Activated CD4-positive, alpha-beta T cell treated with anti-CD3 and anti-CD28 coated beads, Interleukin-2, amount 50 U/mL, for 4 hours (primary cell): ENCODE data around the gene IFT81.
"Not testable (repeated sequence)": the region's sequence is repeated elsewhere in the genome, so short reads cannot be mapped to it uniquely, and the experiment has no call there.

Experiments used
- DNase-seq, 2 experiments: peaks; one replicate each; pipeline ENCODE4 v3.0.0-alpha.2; 2020

Gene IFT81

GRCh38 chr12:110108309-110109036 is 15.7 kb upstream of the IFT81 start:
- DNase-seq, result no peak

- DNase-seq, result no peak
These were observed 14.9 kb upstream of the IFT81 start for GRCh38 chr12:110109037-110109836.

DNA sequence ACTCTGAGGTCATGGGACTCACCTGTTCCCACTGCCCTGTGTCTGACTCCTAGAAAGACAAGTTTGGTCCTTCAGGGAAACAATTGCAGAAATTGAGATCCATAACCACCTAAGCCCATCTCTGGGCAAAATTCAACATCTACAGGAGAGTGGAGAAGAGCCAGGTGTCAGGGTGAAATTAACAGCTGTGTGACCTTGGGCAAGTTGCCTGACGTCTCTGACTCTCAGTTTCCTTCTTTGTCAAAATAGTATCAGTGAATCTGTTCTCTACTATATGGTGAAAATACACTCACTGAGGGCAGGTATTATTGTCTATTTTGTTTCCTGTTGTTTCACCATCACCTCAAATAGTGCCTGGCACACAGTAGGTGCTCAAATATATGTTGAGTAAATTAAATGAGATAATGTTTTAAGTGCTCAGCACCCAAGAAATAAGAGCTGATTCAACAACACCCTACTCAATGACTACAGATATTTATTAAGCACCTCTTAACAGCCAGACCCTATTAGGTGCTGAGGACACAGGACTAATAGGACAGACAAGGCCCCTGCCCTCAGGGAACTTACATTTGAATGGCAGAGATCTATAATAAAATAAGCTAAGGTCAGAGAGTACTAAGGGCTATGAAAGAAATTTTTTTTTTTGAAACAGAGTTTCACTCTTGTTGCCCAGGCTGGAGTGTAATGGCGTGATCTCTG is 14.2 kb upstream of the IFT81 start:
- no peak for DNase-seq

GRCh38 chr12:110111476-110112334 is 12.5 kb upstream of the IFT81 start:
- no peak for DNase-seq

- DNase-seq, result no peak
These were observed 11.9 kb upstream of the IFT81 start for GRCh38 chr12:110112335-110112660.

- no peak for DNase-seq
These were observed 9.6 kb upstream of the IFT81 start for GRCh38 chr12:110114528-110114937.

GRCh38 chr12:110115675-110116074 is 8.5 kb upstream of the IFT81 start:
- DNase-seq, result no peak

DNA sequence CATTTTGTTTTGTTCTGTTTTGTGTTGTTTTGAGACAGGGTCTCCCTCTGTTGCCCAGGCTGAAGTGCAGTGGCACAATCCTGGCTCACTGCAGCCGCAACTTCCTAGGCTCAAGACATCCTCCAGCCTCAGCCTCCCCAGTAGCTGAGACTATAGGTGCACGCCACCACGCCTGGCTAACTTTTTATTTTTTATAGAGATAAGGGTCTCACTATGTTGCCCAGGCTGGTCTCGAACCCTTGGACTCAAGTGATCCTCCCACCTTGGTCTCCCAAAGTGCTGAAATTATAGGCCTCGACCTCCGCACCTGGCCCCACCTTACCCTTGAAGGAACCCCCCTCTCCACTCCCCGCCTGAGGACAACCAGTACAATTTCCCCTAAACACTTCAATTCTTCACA is 7.5 kb upstream of the IFT81 start:
- DNase-seq, result no peak

- not testable (repeated sequence) for DNase-seq
These were observed 6.9 kb upstream of the IFT81 start for GRCh38 chr12:110117210-110117609.

GRCh38 chr12:110117956-110118685 is 6.0 kb upstream of the IFT81 start:
- DNase-seq, result no peak

DNA sequence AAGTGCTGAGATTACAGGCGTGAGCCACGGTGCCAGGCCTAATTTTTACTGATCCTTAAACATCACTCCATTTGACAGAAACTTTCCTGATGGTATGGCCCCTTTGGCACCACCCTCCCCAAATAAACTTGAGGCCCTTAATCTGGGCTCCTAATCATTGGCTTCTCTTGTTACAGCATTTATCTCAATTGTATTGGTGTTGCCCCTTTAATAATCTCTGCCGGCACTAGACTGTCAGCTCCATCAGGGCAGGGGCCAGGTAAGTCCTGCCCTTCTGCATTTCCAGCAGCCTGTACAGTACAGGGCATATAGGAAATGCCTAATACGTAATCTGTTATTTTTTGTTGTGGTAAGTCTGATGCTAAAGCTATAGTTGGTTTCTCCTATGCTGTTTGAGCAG is 1.2 kb upstream of the IFT81 start:
- DNase-seq, result no peak

DNA sequence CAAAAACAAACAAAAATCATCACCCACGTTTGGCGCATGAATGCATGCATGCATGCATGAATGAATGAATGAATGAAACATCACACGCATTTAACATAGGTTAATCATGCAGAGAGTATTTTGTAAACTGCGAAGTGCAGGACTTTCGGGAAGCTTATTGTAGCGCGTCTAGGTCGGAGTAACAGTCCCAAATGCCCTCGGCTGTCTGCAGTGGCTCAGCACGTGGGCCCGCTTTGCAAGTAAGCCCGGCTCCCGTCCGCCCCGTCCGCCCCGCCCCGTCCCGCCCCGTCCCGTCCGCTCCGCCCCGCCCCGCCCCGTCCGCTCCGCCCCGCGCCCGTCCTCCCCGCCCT is 263 bp upstream of the IFT81 start:
- no peak for DNase-seq

- DNase-seq, result no peak
These were observed 2.4 kb downstream of the IFT81 start for GRCh38 chr12:110126557-110126956.

GRCh38 chr12:110134691-110135411 is 10.7 kb downstream of the IFT81 start:
- no peak for DNase-seq

DNA sequence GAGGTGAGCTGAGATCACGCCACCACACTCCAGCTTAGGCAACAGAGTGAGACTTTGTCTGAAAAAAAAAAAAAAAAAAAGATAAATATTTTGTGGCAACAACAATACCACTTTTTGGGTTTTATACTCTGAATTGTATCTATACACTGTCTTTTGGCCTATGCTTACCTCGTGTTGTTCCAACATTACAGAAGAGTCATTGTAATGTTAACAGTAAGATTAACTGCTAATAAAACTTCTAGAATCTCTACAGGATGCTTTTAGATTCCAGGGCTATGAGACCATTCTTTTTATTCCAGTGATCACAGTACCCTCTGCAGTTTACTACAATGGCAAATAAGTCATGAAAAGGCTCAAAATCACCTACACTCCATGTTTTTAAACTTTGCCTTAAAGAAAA is 11.6 kb downstream of the IFT81 start:
- no peak for DNase-seq

DNA sequence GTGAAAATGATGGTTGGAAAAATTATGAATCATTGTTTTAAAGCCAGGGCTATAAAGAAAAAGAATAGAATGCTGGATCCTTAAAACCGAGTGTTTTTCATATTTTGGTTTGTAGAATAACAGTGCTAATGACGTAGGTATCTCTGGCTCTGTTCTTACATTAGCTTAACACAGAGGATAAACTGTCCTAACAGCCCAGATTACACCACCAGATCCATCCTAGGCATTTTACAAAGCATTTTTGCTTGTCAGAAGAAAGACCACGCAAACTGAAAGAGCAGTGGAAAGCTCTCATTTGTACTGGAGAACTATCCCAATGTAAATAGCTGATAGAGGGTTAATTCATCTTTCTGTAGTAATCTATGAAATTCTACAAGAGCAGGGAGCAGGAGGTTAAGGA is 13.6 kb downstream of the IFT81 start:
- DNase-seq, result no peak

DNA sequence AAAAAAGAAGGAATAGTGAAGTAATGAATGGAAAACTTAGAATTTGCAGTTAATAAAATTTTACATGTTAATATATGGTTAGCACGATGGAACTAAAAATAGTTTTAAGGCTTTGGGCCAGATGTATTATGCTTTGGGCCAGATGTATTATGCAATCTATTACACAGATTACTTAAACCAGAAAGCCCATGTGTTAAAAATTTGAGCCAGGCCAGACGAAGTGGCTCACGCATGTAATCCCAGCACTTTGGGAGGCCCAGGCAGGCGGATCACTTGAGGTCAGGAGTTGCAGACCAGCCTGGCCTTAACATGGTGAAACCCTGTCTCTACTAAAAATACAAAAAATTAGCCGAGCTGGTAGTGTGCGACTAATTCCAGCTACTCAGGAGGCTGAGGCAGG is 17.2 kb downstream of the IFT81 start:
- DNase-seq, result no peak

- DNase-seq, result no peak
These were observed 22.8 kb downstream of the IFT81 start for GRCh38 chr12:110146986-110147385.

DNA sequence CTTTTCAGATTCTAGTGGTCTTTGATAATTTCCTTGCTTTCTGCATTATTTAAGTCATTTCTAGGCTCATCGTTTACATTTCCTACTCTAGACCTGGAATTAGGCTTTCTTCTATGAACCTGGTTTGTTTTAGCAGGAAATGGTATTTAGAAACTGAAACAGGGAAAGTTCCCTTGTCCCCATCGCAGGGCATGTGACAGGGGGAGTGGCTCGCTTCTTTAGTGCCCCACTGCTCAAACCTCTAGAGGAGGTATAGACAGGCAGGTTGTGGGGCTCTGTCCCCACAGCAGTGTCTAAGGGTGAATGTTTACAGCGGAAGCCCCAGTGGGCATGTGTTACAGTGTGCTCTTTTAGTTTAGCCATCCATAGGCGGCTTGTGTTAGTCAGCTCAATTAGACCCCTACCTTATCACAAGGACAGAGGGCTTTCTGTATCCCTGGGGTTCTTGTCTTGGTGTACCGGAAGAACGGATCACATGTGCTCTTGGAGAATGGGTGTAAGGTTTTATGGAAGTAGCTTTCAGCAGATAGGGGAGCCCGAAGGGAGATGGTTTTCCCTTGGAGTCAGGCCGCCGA is 25.0 kb downstream of the IFT81 start:
- DNase-seq, result no peak

GRCh38 chr12:110156766-110157165 is 32.6 kb downstream of the IFT81 start:
- DNase-seq, result no peak

DNA sequence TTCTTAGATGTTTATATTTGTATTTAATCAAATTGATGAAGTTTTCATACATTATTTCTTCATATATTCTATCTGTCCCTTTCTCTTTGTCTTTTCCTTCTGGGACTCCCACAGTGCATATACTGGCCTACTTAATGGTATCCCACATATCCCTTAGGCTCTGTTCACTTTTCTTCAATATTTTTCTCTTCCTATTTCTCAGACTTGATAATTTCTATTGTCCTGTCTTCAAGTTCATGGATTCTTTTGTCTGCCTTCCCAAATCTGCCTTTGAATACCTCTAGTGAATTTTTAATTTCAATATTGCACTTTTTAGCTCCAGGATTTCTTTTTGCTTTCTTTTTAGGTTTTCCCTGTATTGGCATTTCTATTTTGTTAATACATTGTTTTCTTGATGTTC is 33.4 kb downstream of the IFT81 start:
- no peak for DNase-seq
